Ectodermal cell (in vitro differentiated cells): ENCODE data around the gene NKD1.

ENCODE experiments used
- H3K27ac ChIP-seq: 2 replicates; pipeline ENCODE4 v1.7.0; 2013; ENCODE audit warnings: mild to moderate bottlenecking, low read depth, low read length; ENCODE audit not compliant: insufficient read depth, poor library complexity, severe bottlenecking
- H3K27me3 ChIP-seq: 2 replicates; pipeline ENCODE4 v1.7.0; 2013; ENCODE audit warnings: mild to moderate bottlenecking, low read length; ENCODE audit not compliant: insufficient read depth, control insufficient read depth, poor library complexity, severe bottlenecking
- H3K36me3 ChIP-seq: one replicate; pipeline ENCODE4 v1.7.0; 2013; ENCODE audit warnings: low read length; ENCODE audit not compliant: control insufficient read depth, insufficient read depth
- H3K4me1 ChIP-seq: one replicate; pipeline ENCODE4 v1.7.0; 2013; ENCODE audit warnings: low read length; ENCODE audit not compliant: control insufficient read depth, insufficient read depth
- H3K4me3 ChIP-seq: 2 replicates; pipeline ENCODE4 v1.7.0; 2013; ENCODE audit warnings: low read depth, low read length, control low read depth; ENCODE audit not compliant: insufficient read depth
- H3K9me3 ChIP-seq: 2 replicates; pipeline ENCODE4 v1.7.0; 2013; ENCODE audit warnings: mild to moderate bottlenecking, low read length, moderate library complexity; ENCODE audit not compliant: control insufficient read depth
- WGBS, 2 experiments: methylation state at CpG; one replicate each; pipeline ENCODE4 v1.1.7; 2013; ENCODE audit warnings: missing lambda C conversion rate in 2 of 2; 5-methylcytosine and 5-hydroxymethylcytosine counted together

NKD1 gene

DNA sequence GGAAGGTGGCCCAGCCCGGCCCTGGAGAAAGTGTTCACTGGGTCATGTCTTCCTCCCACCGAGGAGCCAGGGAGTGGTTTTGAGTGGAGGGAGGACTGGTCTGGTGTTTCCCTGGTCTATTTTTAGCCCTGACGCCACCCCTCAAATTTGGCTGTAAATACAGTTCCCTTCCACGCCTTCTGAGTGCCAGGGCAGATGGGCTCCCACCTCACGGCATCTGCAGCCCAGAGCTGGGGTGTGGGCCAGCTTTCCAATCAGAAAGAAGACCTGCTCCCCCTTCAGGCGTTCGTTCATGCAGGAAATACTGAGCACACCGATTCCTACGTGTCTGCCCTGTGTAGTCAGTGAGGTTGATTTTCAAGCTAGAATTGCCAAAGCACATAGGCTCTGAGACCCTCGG, 79.2 kb downstream of the NKD1 start:
- Histone ChIP-seq H3K27me3 (no peaks in the 10 kb centered on the region), H3K4me1 (no peaks in the 10 kb centered on the region), H3K9me3 (no peaks in the 10 kb centered on the region), H3K36me3 (peaks cover 10% of the 10 kb centered on the region), H3K4me3 (no peak overlapping the region), H3K27ac (no peak overlapping the region)
- WGBS, 2 experiments: 69 to 78% methylated on average over 10 of the region's 10 CpGs

DNA sequence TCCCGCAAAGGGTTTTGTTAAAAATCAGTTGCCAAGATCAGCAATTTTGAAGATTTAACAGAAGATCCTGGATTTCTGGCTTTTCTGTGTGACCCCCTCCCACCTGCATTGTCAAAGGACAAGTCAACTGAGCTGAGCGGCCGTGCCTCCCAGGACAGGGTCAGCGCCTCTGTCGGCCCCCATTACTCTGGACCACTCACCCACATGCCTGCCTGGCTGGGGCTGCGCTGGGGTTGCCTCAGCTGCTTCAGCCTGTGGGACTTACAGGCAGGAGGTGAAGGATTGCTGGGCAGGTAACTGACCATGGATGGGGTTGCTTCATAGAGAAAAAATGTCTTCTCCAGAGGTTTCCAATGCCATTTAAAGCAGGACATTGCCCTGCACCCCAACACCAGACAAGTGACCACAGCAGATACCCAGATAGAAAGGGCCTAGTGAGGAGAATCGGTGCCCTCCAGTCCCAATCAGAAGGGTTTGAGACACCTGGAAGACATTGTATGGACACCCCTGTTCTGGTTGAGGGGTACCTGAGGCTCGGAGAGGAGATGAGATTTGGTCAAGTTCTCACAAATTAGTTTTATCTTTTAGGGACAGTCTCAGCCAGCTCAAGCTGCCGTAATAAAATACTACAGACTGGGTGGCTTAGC, 80.1 kb downstream of the NKD1 start:
- WGBS, 2 experiments: 93 to 95% methylated on average over 9 of the region's 9 CpGs

DNA sequence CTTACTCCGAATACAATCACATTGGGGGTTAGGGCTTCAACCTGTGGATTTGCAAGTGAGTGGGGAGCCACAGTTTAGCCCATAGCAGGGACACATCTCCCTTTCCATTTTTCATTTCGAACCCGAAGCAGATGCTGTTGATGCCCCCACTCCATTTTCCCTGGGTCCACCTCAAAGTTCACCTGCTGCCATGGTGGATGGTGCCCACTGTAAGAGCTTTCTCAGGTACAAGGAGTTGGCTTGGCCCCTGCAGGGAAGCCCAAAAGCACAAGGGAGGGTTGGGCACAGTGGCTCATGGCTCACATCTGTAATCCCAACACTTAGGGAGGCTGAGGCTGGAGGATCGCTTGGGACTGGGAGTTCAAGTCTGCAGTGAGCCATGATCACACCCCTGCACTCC, 81.1 kb downstream of the NKD1 start:
- Histone ChIP-seq H3K4me1 (no peaks in the 10 kb centered on the region), H3K36me3 (peaks cover 13% of the 10 kb centered on the region), H3K27me3 (no peaks in the 10 kb centered on the region), H3K9me3 (no peaks in the 10 kb centered on the region), H3K4me3 (no peak overlapping the region), H3K27ac (no peak overlapping the region)
- 93 to 95% methylated on average over 4 of the region's 4 CpGs for WGBS, 2 experiments

More for the DNA sequence above, 80.1 kb downstream of the NKD1 start:
- H3K9me3 ChIP-seq: no peaks in the 10 kb centered on the region
- H3K36me3 ChIP-seq: peaks cover 13% of the 10 kb centered on the region
- H3K4me3 ChIP-seq: no peak overlapping the region
- no peak overlapping the region for H3K27ac ChIP-seq
- H3K4me1 ChIP-seq: no peaks in the 10 kb centered on the region
- H3K27me3 ChIP-seq: no peaks in the 10 kb centered on the region

DNA sequence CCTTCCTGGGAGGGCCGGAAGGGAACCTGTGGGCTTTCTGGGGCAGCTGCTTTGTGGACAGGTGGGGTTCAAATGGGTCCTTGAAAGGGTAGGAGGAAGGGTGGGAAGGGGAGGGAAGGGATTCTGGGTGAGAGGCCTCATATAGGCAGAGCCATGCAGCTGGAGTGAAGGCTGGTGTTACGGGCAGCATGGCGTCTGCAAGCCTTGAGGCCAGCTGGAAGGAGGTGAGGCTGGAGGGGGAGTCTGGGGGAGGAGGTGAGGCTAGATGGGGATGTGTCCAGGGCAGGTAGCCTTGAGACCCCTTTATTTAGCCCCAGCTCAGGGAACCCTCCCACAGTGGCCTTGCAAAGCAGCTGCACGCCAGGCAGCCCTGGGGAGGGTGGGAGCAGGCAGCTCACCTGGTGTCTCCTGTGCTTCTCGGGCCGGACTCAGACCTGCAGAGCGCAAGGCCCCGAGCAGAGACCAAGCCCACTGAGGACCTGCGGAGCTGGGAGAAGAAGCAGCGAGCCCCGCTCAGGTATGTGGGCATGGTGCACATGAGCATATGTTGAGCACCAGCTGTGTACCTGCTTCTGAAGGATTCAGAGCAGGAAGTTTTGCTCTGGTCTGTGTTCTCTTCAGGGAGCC, 82.3 kb downstream of the NKD1 start:
- Histone ChIP-seq H3K27me3 (no peaks in the 10 kb centered on the region), H3K36me3 (peaks cover 13% of the 10 kb centered on the region), H3K4me3 (no peak overlapping the region), H3K9me3 (no peaks in the 10 kb centered on the region), H3K4me1 (peaks cover 8% of the 10 kb centered on the region), H3K27ac (no peak overlapping the region)
- WGBS, 2 experiments: 95 to 96% methylated on average over 11 of the region's 11 CpGs

DNA sequence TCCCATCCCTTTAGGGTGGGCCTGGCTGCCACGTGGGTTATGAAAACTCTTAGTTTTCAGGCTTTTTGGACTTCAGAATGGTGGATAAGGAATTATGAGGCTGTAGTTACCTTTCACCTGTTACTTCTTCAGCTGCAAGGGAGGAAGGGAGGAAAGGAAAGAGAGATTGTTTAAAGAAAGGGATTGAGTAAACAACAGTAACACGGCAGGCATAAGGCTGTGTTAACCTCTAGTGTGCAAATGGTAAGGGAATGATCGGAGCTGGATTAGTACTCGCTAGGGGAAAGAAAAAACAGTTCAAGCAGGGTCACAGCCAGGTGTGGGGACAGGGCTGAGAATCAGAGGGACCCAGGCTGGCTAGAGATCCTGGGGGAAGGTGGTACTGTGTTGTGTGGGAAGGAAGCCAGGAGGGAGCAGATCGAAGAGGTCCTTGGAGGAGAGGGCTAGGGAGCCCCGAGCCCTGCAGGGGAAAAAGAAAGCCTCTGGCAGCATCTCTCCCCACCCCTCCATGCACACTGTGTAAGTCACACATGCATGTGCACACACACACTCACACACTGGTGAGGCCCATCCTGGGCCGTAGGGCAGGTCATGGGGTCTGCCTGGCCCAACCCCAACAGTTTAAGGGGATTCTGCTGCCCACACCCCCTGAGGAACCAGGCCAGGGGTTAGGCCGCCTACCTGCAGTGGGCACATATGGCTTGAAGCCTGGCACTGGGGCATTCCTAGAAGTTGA, 83.2 kb downstream of the NKD1 start:
- no peak overlapping the region for H3K27ac ChIP-seq
- H3K27me3 ChIP-seq: no peaks in the 10 kb centered on the region
- H3K4me1 ChIP-seq: peaks cover 8% of the 10 kb centered on the region
- H3K9me3 ChIP-seq: no peaks in the 10 kb centered on the region
- 90 to 93% methylated on average over 8 of the region's 8 CpGs for WGBS, 2 experiments
- peaks cover 13% of the 10 kb centered on the region for H3K36me3 ChIP-seq
- H3K4me3 ChIP-seq: no peak overlapping the region

DNA sequence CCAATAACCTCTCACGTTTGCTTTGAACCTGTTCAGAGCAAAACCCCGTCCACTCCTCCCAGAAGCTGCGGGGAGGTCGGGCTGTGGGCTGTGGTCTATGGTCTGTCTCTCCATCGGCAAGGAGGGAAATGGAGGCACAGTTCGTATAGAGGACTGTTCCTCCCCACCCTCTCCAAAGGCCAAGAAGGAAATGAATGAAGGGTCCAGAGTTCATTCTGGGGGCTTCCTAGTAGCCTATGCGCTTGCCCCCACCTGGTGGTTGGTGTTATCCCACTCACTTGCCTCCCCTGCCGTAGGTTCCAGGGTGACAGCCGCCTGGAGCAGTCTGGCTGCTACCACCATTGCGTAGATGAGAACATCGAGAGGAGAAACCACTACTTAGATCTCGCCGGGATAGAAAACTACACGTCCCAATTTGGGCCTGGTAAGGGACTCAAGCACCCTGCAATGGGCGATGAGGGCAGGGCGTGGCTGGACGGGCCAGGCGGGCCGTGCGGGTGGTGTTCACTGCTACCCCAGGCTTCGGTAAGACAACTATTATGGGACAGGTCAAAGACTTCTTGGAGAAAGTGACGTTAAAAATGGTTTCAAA, 83.9 kb downstream of the NKD1 start:
- WGBS, 2 experiments: 96 to 97% methylated on average over 22 of the region's 22 CpGs
- Histone ChIP-seq H3K27ac (no peak overlapping the region), H3K9me3 (no peaks in the 10 kb centered on the region), H3K4me1 (peaks cover 8% of the 10 kb centered on the region), H3K27me3 (no peaks in the 10 kb centered on the region), H3K4me3 (no peak overlapping the region), H3K36me3 (peaks cover 13% of the 10 kb centered on the region)

DNA sequence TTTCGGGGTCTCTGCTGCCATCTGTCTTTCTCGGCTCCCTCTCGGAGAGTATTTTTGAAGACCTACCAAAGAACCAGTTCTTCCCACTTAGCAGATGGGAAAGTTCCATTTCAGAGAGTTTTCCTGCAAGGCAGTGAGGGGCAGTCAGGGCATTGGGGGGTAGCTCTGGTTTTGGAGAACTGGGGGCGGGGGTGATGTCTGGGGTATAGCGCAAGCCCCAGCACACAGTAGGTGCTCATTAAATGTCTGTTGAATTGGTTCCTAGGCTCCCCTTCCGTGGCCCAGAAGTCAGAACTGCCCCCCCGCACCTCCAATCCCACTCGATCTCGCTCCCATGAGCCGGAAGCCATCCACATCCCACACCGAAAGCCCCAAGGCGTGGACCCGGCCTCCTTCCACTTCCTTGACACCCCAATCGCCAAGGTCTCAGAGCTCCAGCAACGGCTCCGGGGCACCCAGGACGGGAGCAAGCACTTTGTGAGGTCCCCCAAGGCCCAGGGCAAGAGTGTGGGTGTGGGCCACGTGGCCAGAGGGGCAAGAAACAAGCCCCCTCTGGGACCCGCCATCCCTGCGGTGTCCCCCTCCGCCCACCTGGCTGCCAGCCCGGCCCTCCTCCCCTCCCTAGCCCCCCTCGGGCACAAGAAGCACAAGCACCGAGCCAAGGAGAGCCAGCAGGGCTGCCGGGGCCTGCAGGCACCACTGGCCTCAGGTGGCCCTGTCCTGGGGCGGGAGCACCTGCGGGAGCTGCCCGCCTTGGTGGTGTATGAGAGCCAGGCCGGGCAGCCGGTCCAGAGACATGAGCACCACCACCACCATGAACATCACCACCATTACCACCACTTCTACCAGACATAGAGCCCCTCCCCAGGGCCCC, 85.0 kb downstream of the NKD1 start:
- 91 to 93% methylated on average over 30 of the region's 30 CpGs for WGBS, 2 experiments
- H3K36me3 ChIP-seq: peaks cover 13% of the 10 kb centered on the region
- H3K27ac ChIP-seq: no peak overlapping the region
- H3K9me3 ChIP-seq: no peaks in the 10 kb centered on the region
- no peak overlapping the region for H3K4me3 ChIP-seq
- H3K4me1 ChIP-seq: peaks cover 8% of the 10 kb centered on the region
- no peaks in the 10 kb centered on the region for H3K27me3 ChIP-seq

DNA sequence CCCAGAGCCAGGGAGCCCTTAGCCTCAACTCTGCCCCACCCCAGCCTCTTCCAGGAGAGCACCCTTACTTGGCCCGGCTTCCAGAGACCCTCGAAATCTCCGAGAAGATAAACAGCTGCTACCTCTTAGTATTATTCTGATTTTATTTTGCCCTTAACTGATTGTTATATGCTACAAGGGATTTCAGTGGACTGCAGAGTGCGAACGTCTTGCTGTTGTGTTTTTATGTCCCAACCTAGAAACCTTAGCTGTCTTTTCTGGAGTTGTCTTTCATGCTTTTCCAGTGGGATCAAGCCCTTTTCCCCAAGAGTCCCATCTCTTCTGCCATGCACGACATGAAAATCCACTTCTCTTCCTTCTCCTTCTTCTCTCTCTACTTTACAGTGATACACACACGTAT, 85.9 kb downstream of the NKD1 start:
- H3K36me3 ChIP-seq: peaks cover 13% of the 10 kb centered on the region

DNA sequence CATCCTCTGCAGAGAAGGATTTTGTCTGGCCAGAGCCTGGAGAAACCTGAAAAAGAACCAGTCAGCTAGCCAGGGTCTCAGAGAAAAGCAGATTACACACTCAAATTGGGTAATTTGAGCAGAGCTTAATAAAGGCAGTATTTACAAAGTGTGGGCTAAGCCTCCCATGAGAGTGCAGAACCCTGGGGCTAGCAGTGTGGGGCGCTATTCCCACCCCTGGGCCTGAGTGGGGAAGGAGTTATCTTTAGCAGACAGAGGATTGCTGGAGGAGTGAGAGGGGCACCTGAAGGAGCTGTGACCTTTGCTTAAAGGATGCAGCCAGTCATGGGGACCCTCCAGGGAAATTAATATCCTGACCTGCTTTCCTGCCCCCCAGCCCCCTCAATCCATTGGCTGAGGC, 86.8 kb downstream of the NKD1 start:
- WGBS, 2 experiments: 81 to 89% methylated on average over 1 of the region's 1 CpG
- no peaks in the 10 kb centered on the region for H3K27me3 ChIP-seq
- peaks cover 10% of the 10 kb centered on the region for H3K36me3 ChIP-seq
- H3K9me3 ChIP-seq: no peaks in the 10 kb centered on the region
- H3K4me1 ChIP-seq: peaks cover 8% of the 10 kb centered on the region
- no peak overlapping the region for H3K4me3 ChIP-seq
- no peak overlapping the region for H3K27ac ChIP-seq

More for the DNA sequence above, 85.9 kb downstream of the NKD1 start:
- peaks cover 8% of the 10 kb centered on the region for H3K4me1 ChIP-seq
- H3K27ac ChIP-seq: no peak overlapping the region
- WGBS, 2 experiments: 95 to 96% methylated on average over 7 of the region's 7 CpGs
- no peaks in the 10 kb centered on the region for H3K9me3 ChIP-seq
- H3K27me3 ChIP-seq: no peaks in the 10 kb centered on the region
- H3K4me3 ChIP-seq: no peak overlapping the region
